GM21390 (cell line): ENCODE data around the gene AMMECR1L.
"Not testable (repeated sequence)": the region's sequence is repeated elsewhere in the genome, so short reads cannot be mapped to it uniquely, and the experiment has no call there.

ENCODE experiments used
- ATAC-seq: cut with Tn5 transposase; IDR thresholded peaks from one replicate; pipeline ENCODE4 v1.9.1; 2021; ENCODE audit not compliant: unreplicated experiment

AMMECR1L gene

DNA sequence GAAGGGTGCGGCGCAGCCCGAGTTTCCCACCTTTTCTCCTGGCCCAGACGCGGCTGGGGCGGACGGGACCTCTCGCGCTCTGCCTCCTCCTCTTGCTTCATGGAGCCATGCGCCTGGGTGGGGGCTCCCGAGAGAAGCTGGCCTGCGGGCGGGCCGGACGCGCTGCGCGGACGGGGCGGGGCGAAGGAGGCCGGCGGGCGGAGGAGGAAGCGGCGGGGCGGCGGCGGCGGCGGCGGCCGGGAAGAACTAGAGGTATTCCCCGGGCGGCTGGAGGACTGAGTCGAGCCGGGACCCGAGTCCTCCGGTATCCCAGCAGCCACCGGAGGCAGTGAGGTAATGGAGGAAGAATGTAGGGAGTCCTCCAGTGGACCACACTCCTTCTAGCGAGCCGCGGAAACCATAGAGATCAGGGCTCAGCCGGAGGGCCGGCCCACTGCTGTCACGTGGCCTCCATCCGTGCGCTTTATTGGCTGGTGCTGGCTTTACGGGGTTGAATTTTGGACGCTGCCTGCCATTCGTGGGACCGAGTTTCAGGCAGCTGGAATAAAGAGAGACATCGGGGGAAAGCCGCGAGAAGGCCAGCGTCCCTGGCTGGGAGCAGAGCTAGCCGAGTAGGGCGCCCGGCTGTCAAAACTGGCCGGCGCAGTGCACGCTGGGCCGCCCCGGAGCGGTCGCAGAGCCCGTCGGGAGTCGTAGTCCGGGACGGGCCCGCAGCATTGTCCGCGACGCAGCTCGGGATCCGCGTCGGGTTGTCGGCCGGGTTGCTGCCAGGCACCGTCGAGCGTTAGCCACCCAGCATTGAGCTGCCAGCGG lies at the start of gene AMMECR1L:
Gene AMMECR1L, minus strand, starts transcription at position 177 of the 813 bp plus-strand sequence. CDS start 11,722 bp downstream, outside the sequence.
- ATAC-seq = peak; percentile 91

GRCh38 chr2:127935337-127935736 lies 49.6 kb upstream of the AMMECR1L start:
- no peak for ATAC-seq

- no peak for ATAC-seq
These were observed 46.6 kb upstream of the AMMECR1L start for GRCh38 chr2:127932199-127932876.

DNA sequence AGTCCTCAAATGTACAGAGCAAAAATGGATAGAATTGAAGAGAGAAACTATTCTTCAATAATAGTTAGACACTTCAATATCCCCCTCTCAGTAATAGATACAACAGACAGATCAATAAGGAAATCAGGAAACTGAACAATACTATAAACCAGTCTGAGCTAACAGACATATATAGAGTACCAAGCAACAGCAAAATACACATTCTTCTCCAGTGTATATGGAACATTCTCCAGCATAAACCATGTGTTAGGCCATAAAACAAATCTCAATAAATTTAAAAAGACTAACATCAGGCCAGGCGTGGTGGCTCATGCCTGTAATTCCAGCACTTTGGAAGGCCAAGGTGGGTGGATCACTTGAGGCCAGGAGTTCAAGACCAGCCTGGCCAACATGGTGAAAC lies 43.7 kb upstream of the AMMECR1L start:
- no peak for ATAC-seq

DNA sequence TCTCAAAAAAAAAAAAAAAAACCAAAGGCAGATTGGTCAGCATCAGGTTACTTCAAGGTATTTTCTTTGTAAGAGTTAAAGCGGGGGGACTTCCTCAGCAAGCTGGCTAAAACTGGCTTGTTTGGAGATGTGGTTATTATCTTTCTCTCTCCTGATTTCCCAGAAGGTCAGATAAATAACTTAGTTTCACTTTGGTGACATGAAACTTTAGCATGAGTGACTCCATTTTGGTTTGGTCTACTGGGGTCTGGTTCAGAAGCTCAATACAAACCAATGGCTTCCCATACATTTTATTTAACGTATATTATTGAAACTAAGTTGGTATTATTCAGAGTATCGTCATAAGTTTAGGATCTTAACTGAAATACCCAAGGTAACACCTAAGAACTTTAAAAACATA lies 41.6 kb upstream of the AMMECR1L start:
- no peak for ATAC-seq

GRCh38 chr2:127917916-127918315 lies 32.2 kb upstream of the AMMECR1L start:
- ATAC-seq = no peak

GRCh38 chr2:127913808-127914457 lies 28.2 kb upstream of the AMMECR1L start:
- ATAC-seq = no peak

DNA sequence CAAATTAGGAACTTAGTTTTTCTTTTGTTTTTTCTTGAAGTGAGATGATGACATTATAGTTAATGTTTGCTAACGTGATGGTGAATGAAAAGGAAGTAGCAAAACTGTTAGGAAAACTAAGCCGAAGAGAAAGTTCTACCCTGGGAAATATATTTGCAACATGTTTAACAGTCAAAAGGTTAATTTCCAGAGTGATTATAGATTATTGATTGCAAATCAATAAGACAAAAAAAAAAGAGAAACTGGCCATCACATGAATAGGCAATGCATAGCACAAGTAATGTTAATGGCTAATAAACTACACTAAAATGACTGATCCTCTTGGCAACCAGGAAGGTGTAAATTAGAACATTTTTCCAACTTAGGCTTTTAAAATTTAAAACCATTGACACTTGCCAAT lies 26.0 kb upstream of the AMMECR1L start:
- no peak for ATAC-seq

DNA sequence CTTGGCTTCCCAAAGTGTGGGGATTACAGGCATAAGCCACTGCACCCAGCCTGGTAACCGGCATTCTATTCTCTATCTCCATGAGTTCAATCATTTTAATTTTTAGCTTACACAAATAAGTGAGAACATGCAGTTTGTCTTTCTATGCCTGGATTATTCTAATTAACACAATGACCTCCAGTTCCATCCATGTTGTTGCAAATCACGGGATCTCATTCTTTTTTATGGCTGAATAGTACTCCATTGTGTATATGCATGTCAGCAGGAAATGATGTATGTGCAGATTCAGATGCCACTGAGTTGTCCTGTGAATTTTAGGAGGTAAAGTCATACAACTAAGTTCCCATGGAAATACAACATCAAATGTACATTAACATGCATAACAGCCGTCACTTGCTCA lies 24.7 kb upstream of the AMMECR1L start:
- no peak for ATAC-seq

DNA sequence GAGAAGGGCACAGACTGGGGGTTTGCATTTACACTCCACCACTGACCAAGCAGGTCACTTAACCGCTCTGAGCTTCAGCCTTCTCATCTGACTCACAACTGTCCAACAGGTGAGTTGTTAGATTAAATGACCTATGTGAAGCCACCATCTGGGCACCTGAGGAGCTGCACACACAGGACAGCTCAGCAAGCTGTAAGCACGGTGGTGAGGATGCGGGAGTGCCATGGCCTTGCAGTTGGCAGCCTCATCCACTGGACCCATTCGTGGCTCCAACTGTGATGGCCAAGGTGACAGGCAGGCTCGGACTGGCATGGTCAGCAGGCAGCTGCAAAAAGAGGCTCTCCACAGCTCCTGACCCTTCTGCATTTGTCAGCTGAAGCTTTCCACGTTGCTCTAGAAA lies 23.3 kb upstream of the AMMECR1L start:
- no peak for ATAC-seq

DNA sequence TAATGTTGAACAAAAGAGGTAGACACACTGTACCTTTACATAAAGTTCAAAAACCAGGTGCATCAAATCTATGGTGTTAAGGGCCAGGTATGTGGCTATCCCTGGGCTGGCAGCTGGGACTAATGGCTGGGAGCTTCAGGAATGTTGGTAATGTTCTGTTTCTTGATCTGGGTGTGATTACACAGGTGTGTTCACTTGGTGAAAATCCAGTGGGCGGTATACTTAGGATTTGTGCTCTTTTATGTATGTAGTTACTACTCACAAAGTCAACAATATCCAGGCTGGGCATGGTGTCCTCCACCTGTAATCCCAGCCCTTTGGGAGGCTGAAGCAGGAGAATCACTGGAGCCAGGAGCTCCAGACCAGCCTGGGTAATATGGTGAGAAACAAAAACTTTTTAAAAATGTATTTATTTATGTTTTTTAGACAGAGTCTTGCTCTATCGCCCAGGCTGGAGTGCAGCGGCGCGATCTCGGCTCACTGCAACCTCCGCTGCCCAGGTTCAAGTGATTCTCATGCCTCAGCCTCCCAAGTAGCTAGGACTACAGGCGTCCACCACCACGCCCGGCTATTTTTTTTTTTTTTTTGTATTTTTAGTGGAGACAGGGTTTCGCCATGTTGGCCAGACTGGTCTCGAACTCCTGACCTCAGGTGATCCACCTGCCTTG lies 22.1 kb upstream of the AMMECR1L start:
- not testable (repeated sequence) for ATAC-seq

DNA sequence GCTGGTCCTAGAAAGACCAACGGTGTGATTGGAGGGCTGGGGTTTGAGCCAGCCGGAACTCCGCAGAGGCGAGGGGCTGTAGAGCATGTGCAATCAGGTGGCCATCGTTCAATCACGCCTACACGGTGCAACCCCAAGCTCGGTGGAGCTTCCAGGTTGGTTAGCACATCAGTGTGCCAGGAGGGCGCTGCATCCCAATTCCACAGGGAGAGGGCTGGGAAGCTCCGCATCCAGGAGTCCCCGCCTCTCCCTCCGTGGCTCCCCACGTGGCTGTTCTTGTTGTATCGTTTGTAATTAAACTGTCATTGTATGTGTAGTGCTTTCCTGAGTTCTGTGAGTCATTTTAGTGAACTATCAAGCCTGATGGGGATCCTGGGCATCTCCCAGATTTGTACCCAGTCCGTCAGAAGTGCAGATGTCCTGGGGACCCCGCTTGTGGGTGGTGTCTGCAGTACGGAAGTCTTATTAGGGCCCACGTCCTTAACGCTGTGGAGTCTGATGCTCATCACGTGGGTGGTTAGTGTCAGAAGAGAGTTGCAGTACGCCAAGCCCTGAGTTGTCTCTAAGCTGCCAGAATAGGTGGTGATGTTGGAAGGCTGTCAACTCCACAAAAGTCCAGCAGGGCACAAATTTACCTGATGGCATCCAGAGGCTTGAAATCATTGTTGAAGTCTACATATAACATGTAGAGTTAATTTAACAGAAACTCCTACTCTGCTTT lies 20.6 kb upstream of the AMMECR1L start:
- ATAC-seq = no peak

GRCh38 chr2:127901339-127902056 lies 15.7 kb upstream of the AMMECR1L start:
- ATAC-seq = no peak

GRCh38 chr2:127897531-127898211 lies 11.9 kb upstream of the AMMECR1L start:
- ATAC-seq = no peak

DNA sequence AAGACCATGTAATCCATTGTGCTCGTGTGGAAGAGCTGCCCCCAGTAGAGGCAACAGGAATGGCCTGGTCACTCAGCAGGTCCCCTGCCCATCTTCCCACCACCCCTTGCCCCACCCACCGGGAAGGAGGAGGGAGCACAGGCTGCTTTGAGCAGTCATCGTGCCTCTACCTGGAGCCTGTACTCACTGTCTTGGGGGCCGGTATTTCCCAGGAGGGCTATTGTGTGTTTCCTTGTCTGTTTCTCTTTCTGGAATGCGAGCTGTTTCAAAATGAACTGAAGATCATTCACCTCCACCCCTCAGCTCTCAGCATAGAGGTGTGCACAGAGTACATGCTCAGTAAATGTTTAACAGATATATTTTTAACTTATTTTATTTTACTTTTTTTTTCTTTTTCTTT lies 7.7 kb upstream of the AMMECR1L start:
- no peak for ATAC-seq

DNA sequence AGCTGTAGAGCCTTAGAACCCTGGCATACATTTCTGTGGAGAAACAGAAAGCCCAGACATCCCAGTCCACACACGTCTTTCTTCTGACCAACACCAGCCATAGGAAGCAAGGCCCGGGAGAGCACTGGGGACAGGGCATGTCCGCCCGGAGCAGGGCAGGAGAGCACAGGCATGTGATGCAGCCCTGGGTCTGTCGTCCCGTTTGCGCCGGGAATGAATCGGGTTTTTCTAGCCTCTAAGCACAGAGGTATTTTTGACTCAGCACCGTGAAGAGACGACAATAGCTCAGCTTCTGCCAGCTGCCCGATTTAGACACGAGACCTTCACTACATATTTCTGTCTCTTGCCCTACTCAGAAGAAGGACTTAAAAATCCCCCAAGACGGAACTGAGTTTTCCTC lies 7.3 kb upstream of the AMMECR1L start:
- ATAC-seq = no peak

- ATAC-seq = no peak
These were observed 6.1 kb upstream of the AMMECR1L start for GRCh38 chr2:127891811-127892210.

DNA sequence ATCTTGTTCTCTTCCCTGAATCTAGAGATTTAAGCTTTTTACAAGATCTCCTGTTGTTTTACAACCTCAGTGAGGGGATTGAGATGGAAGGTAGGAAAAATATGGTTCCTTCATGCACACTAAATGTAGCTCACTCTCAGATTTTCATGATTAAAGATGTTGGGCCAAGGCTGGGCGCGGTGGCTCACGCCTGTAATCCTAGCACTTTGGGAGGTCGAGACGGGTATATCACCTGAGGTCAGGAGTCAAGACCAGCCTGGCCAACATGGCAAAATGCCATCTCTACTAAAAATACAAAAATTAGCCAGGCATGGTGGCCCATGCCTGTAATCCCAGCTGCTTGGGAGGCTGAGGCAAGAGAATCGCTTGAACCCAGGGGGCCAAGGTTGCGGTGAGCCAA lies 5.0 kb upstream of the AMMECR1L start:
- not testable (repeated sequence) for ATAC-seq

DNA sequence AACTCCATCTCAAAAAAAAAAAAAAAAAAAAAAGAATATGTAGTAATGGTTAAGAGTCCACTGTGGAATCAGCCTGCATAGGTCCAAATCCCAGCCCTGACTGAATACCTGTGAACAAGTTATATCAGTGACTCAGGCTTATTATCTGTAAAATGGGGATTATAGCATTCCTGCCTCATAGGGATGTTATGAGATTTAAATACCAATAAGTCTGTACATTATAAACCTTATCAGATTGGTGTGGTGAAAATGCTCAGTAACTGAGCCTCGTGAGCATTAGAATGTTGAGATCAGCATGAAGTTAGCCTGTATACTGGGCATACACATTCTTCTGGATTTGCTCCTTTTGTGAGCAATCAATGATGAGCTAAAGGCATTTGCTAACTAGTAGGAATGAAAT lies 3.0 kb upstream of the AMMECR1L start:
- no peak for ATAC-seq

DNA sequence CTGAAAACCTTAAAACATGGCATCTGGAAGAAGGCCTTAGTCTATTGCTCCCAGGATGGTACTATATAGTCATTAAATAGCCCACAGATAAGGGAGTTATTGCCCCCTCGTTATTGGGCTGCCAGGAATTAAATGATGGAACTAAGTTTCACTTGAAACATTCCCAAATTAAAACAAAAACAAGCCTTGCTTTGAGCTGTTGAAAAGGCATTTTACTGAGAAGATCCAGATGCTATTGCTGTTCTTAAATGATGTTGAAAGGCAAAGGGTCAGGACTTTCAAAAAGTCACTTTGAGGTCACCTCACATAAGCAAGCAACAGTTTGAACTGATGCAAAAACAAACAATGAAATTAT lies 2.0 kb upstream of the AMMECR1L start:
- ATAC-seq = no peak
